ENCODE measurements around the gene SKAP2.

DNA sequence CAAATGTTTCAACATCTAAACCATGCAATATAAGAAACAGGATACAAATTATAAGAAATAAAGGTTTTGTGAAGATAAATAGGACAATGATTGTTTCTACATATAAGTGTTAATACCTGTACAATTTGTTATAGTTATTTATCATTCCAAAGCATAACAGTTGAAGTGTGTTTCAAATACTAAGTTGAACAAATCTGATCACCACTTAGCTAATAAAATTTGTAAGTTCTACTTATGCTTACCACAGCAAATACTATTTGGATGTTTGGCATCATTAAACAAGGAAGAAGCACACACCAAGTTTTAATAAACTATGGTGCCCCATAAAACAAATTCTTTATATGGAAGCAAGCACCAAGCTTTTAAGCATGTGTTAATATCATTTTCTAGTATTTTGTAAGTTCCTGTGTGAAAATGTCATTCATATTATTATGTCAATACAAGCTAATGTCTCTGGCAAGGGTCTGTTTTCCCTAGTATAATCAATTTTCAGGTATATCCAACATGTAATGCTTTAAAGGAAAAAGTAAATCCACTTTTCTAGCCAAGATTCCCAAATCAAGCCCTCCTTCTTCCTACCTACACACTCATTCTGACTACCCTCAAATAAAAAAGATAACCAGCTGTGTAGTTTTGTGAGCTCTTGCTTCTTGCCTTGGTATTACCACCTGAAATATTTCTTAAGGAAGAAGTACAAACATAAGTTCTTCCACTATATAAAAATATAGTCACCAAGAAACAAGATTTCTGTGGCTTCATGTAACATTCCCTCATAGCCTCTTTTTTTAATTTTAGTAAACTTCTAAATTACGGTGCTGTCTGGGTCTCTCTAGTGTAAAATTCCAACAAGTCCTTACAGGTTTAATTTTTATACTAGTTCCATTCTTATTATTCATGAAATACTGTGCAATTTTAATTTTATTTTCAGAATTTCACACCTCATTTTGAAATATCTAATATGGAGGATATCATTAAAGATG, 9.2 kb downstream of the SKAP2 start:
- TF ChIP-seq CTCF (IDR thresholded peaks at IDR 0.05; ENCODE audit: extremely low read depth in 1 of 2, insufficient read depth in 1 of 2, low read depth in 1 of 2, low read length in 2 of 2) (no peak), POLR2A (IDR thresholded peaks at IDR 0.05; ENCODE audit: low read depth, low read length) (no peak), JUN (IDR thresholded peaks at IDR 0.05; ENCODE audit: borderline replicate concordance, insufficient read depth, insufficient read length, low read depth) (no peak), POLR2AphosphoS5 (IDR thresholded peaks at IDR 0.05; ENCODE audit: insufficient read depth, low read depth, low read length) (no peak), EZH2 (IDR thresholded peaks at IDR 0.05; ENCODE audit: borderline replicate concordance, low read depth, low read length, severe bottlenecking) (no peak), MYC (IDR thresholded peaks at IDR 0.05; ENCODE audit: low read depth, low read length) (no peak), MAX (IDR thresholded peaks at IDR 0.05; ENCODE audit: insufficient read depth, insufficient read length) (no peak)
